ENCODE results near the gene H1-8.

H1-8 gene

GRCh38 chr3:129594409-129594808 is 51.4 kb downstream of the H1-8 start:
- Histone ChIP-seq H3K9ac (ENCODE audit: low read depth, low read length) (no peak overlapping the region), H3K4me3 (ENCODE audit: low read depth, low read length) (no peak overlapping the region), H3K27me3 (ENCODE audit: control insufficient read depth, insufficient read depth, low read length) (no peaks in the 10 kb centered on the region), H3K9me3 (ENCODE audit: control insufficient read depth, insufficient read depth, low read length) (no peaks in the 10 kb centered on the region), H3K4me1 (ENCODE audit: control insufficient read depth, insufficient read depth, low read length) (peaks cover 25% of the 10 kb centered on the region), H3K36me3 (ENCODE audit: control insufficient read depth, insufficient read depth, low read length) (no peaks in the 10 kb centered on the region)

- Histone ChIP-seq H3K36me3 (ENCODE audit: control insufficient read depth, insufficient read depth, low read length) (no peaks in the 10 kb centered on the region), H3K4me3 (ENCODE audit: low read depth, low read length) (no peak overlapping the region), H3K9ac (ENCODE audit: low read depth, low read length) (no peak overlapping the region), H3K9me3 (ENCODE audit: control insufficient read depth, insufficient read depth, low read length) (no peaks in the 10 kb centered on the region), H3K27me3 (ENCODE audit: control insufficient read depth, insufficient read depth, low read length) (no peaks in the 10 kb centered on the region), H3K4me1 (ENCODE audit: control insufficient read depth, insufficient read depth, low read length) (peaks cover 29% of the 10 kb centered on the region)
Observed at GRCh38 chr3:129594907-129595390, 52.0 kb downstream of the H1-8 start.

- Histone ChIP-seq H3K9ac (ENCODE audit: low read depth, low read length) (no peak overlapping the region), H3K36me3 (ENCODE audit: control insufficient read depth, insufficient read depth, low read length) (no peaks in the 10 kb centered on the region), H3K9me3 (ENCODE audit: control insufficient read depth, insufficient read depth, low read length) (no peaks in the 10 kb centered on the region), H3K4me1 (ENCODE audit: control insufficient read depth, insufficient read depth, low read length) (peaks cover 30% of the 10 kb centered on the region), H3K27me3 (ENCODE audit: control insufficient read depth, insufficient read depth, low read length) (no peaks in the 10 kb centered on the region), H3K4me3 (ENCODE audit: low read depth, low read length) (no peak overlapping the region)
Observed at GRCh38 chr3:129595544-129596193, 52.7 kb downstream of the H1-8 start.

GRCh38 chr3:129596194-129597086 is 53.5 kb downstream of the H1-8 start:
- H3K9ac ChIP-seq (ENCODE audit: low read depth, low read length) = no peak overlapping the region
- no peak overlapping the region for H3K4me3 ChIP-seq (ENCODE audit: low read depth, low read length)
- H3K36me3 ChIP-seq (ENCODE audit: control insufficient read depth, insufficient read depth, low read length) = no peaks in the 10 kb centered on the region
- no peaks in the 10 kb centered on the region for H3K27me3 ChIP-seq (ENCODE audit: control insufficient read depth, insufficient read depth, low read length)
- no peaks in the 10 kb centered on the region for H3K9me3 ChIP-seq (ENCODE audit: control insufficient read depth, insufficient read depth, low read length)
- H3K4me1 ChIP-seq (ENCODE audit: control insufficient read depth, insufficient read depth, low read length) = peaks cover 30% of the 10 kb centered on the region

- no peaks in the 10 kb centered on the region for H3K27me3 ChIP-seq (ENCODE audit: control insufficient read depth, insufficient read depth, low read length)
- H3K36me3 ChIP-seq (ENCODE audit: control insufficient read depth, insufficient read depth, low read length) = no peaks in the 10 kb centered on the region
- H3K9ac ChIP-seq (ENCODE audit: low read depth, low read length) = no peak overlapping the region
- no peaks in the 10 kb centered on the region for H3K9me3 ChIP-seq (ENCODE audit: control insufficient read depth, insufficient read depth, low read length)
- H3K4me3 ChIP-seq (ENCODE audit: low read depth, low read length) = no peak overlapping the region
- peaks cover 23% of the 10 kb centered on the region for H3K4me1 ChIP-seq (ENCODE audit: control insufficient read depth, insufficient read depth, low read length)
Observed at GRCh38 chr3:129597087-129597999, 54.4 kb downstream of the H1-8 start.

GRCh38 chr3:129598000-129598381 is 55.0 kb downstream of the H1-8 start:
- no peak overlapping the region for H3K4me3 ChIP-seq (ENCODE audit: low read depth, low read length)
- no peak overlapping the region for H3K9ac ChIP-seq (ENCODE audit: low read depth, low read length)
- no peaks in the 10 kb centered on the region for H3K9me3 ChIP-seq (ENCODE audit: control insufficient read depth, insufficient read depth, low read length)
- H3K27me3 ChIP-seq (ENCODE audit: control insufficient read depth, insufficient read depth, low read length) = no peaks in the 10 kb centered on the region
- H3K4me1 ChIP-seq (ENCODE audit: control insufficient read depth, insufficient read depth, low read length) = peaks cover 28% of the 10 kb centered on the region
- H3K36me3 ChIP-seq (ENCODE audit: control insufficient read depth, insufficient read depth, low read length) = no peaks in the 10 kb centered on the region

GRCh38 chr3:129598484-129598883 is 55.5 kb downstream of the H1-8 start:
- no peak overlapping the region for H3K9ac ChIP-seq (ENCODE audit: low read depth, low read length)
- no peaks in the 10 kb centered on the region for H3K9me3 ChIP-seq (ENCODE audit: control insufficient read depth, insufficient read depth, low read length)
- H3K36me3 ChIP-seq (ENCODE audit: control insufficient read depth, insufficient read depth, low read length) = no peaks in the 10 kb centered on the region
- peaks cover 26% of the 10 kb centered on the region for H3K4me1 ChIP-seq (ENCODE audit: control insufficient read depth, insufficient read depth, low read length)
- H3K4me3 ChIP-seq (ENCODE audit: low read depth, low read length) = no peak overlapping the region
- no peaks in the 10 kb centered on the region for H3K27me3 ChIP-seq (ENCODE audit: control insufficient read depth, insufficient read depth, low read length)

GRCh38 chr3:129599073-129599472 is 56.1 kb downstream of the H1-8 start:
- Histone ChIP-seq H3K9ac (ENCODE audit: low read depth, low read length) (no peak overlapping the region), H3K4me1 (ENCODE audit: control insufficient read depth, insufficient read depth, low read length) (peaks cover 24% of the 10 kb centered on the region), H3K4me3 (ENCODE audit: low read depth, low read length) (no peak overlapping the region), H3K27me3 (ENCODE audit: control insufficient read depth, insufficient read depth, low read length) (no peaks in the 10 kb centered on the region), H3K36me3 (ENCODE audit: control insufficient read depth, insufficient read depth, low read length) (no peaks in the 10 kb centered on the region), H3K9me3 (ENCODE audit: control insufficient read depth, insufficient read depth, low read length) (no peaks in the 10 kb centered on the region)

GRCh38 chr3:129599607-129600006 is 56.6 kb downstream of the H1-8 start:
- no peak overlapping the region for H3K4me3 ChIP-seq (ENCODE audit: low read depth, low read length)
- H3K27me3 ChIP-seq (ENCODE audit: control insufficient read depth, insufficient read depth, low read length) = peaks cover 5% of the 10 kb centered on the region
- peaks cover 22% of the 10 kb centered on the region for H3K4me1 ChIP-seq (ENCODE audit: control insufficient read depth, insufficient read depth, low read length)
- no peaks in the 10 kb centered on the region for H3K9me3 ChIP-seq (ENCODE audit: control insufficient read depth, insufficient read depth, low read length)
- no peak overlapping the region for H3K9ac ChIP-seq (ENCODE audit: low read depth, low read length)
- H3K36me3 ChIP-seq (ENCODE audit: control insufficient read depth, insufficient read depth, low read length) = no peaks in the 10 kb centered on the region

GRCh38 chr3:129600348-129600747 is 57.4 kb downstream of the H1-8 start:
- Histone ChIP-seq H3K27me3 (ENCODE audit: control insufficient read depth, insufficient read depth, low read length) (peaks cover 9% of the 10 kb centered on the region), H3K4me1 (ENCODE audit: control insufficient read depth, insufficient read depth, low read length) (peaks cover 25% of the 10 kb centered on the region), H3K36me3 (ENCODE audit: control insufficient read depth, insufficient read depth, low read length) (no peaks in the 10 kb centered on the region), H3K9ac (ENCODE audit: low read depth, low read length) (no peak overlapping the region), H3K4me3 (ENCODE audit: low read depth, low read length) (no peak overlapping the region), H3K9me3 (ENCODE audit: control insufficient read depth, insufficient read depth, low read length) (no peaks in the 10 kb centered on the region)

All from iPS-15b (cell line).